ENCODE data around the gene ARTN.

The ARTN gene

DNA sequence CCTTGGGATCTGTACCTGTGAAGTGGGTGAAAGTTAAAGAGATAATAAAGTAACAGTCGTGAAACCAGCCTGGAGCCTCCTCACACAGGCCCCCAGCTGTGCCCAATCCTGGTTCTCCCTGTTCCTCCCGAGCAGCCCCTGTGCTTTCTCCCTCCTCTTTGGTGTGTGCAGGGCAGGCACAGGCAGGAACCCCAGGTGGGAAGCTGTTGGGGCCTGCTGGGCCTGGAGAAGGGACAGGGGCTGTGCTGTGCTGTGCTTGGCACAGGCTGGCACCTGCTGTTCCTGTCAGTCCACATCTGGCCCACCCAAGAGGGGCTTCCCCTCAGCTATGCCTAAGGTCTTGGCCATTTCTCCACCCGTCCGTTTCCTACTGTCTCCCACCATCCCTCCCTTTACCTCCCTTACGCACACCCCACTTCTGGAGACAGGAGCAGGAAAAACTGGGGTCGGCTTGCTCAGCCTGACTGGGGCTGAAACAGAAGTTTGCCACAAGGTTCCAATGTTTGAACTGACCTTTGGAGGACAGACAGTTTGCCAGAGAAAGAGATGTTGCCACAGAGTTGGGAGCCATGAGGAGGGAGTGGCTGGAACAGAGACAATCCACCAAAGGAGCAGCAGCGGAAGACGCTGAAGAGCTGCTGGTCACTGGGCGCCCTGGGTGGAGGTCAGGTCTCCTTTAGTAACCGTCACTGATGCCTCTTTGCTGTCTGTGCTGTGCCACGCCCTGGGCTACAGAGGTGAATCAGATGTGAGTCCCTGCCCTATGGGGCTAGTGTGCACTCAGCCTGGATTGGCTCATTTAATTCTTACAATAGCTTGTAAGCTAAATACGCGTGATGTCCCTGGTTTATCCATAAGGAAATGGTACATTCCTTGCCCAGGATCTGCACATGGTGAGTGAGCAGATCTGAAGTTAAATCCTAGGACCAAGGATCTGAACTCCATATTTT is 18.8 kb upstream of the ARTN start:
- no peaks in the 10 kb centered on the region for H3K36me3 ChIP-seq
- no peak for DNase-seq
- no peaks in the 10 kb centered on the region for H3K27me3 ChIP-seq
- H3K9me3 ChIP-seq = no peaks in the 10 kb centered on the region
- TF ChIP-seq, protein P1, sequence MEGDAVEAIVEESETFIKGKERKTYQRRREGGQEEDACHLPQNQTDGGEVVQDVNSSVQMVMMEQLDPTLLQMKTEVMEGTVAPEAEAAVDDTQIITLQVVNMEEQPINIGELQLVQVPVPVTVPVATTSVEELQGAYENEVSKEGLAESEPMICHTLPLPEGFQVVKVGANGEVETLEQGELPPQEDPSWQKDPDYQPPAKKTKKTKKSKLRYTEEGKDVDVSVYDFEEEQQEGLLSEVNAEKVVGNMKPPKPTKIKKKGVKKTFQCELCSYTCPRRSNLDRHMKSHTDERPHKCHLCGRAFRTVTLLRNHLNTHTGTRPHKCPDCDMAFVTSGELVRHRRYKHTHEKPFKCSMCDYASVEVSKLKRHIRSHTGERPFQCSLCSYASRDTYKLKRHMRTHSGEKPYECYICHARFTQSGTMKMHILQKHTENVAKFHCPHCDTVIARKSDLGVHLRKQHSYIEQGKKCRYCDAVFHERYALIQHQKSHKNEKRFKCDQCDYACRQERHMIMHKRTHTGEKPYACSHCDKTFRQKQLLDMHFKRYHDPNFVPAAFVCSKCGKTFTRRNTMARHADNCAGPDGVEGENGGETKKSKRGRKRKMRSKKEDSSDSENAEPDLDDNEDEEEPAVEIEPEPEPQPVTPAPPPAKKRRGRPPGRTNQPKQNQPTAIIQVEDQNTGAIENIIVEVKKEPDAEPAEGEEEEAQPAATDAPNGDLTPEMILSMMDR (IDR thresholded peaks at IDR 0.05; ENCODE audit: low read depth, low read length) = no peak
- no peak overlapping the region for H3K4me3 ChIP-seq (ENCODE audit: low read depth, low read length)
- H3K4me1 ChIP-seq = no peaks in the 10 kb centered on the region

DNA sequence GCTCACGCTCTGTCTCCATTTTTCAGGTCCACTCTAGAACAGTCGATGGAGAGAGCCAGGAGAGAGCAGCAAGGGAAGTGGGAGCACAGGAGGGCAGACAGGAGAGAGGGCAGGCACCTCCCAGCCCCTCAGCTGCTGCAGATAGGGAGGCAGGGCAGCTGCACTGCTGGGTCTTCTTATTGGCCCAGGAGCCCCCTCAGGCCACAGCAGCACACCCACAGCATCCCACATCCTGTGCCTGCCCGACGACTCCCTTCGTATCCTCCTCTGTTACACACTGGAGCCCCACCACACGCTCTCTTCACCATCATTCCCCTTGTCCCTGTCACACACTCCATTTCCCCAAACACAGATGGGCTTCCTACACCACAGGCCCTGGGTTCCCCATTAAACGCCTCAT is 13.7 kb upstream of the ARTN start:
- H3K27me3 ChIP-seq = no peaks in the 10 kb centered on the region
- no peak overlapping the region for H3K4me3 ChIP-seq (ENCODE audit: low read depth, low read length)
- TF ChIP-seq, protein P1 (IDR thresholded peaks at IDR 0.05; ENCODE audit: low read depth, low read length) = no peak
- H3K36me3 ChIP-seq = no peaks in the 10 kb centered on the region
- H3K4me1 ChIP-seq = no peaks in the 10 kb centered on the region
- no peaks in the 10 kb centered on the region for H3K9me3 ChIP-seq
- DNase-seq = no peak

DNA sequence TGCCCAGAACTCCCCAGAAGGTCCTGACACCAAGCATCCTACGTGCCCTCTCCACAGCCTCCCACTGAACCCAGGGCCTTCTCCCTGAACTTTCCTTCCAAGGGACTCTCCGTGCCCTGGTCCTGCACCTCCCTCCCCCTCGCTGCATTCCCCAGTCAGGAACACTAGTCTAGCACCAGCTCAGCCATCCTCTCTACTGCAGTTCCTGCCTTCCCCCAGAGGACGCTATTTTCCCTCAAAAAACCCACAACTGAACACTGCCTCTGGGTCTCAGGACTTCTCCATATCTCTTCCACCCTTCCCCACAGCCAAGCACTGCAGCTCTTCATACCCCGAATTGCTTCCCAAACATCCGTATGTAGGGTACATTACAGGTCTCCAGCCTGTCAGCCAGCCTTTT is 12.6 kb upstream of the ARTN start:
- Histone ChIP-seq H3K27me3 (no peaks in the 10 kb centered on the region), H3K36me3 (no peaks in the 10 kb centered on the region), H3K4me3 (ENCODE audit: low read depth, low read length) (no peak overlapping the region), H3K9me3 (no peaks in the 10 kb centered on the region), H3K4me1 (no peaks in the 10 kb centered on the region)
- TF ChIP-seq, protein P1 (IDR thresholded peaks at IDR 0.05; ENCODE audit: low read depth, low read length) = no peak
- no peak for DNase-seq

DNA sequence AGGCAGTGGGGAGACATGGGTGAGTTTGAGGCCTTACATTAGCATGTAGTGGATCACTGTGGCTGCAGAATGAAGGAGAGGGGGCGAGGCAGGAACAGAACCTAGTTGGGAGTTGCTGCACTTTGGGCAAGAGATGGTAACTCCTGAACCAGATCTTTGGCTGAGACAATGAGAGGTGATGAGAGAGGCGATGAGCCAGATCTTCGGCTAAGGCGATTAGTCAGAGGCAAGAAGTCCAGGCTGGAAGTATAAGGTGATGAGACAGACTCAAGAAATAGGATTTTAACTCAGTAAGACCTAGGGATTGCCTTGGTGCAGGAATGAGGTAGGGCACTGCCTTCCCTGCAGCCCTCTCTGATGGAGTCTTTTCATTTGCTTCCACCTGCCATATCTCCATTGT is 9.1 kb upstream of the ARTN start:
- DNase-seq = no peak
- TF ChIP-seq, protein P1 (IDR thresholded peaks at IDR 0.05; ENCODE audit: low read depth, low read length) = no peak
- no peak overlapping the region for H3K4me3 ChIP-seq (ENCODE audit: low read depth, low read length)
- H3K9me3 ChIP-seq = no peaks in the 10 kb centered on the region
- H3K36me3 ChIP-seq = no peaks in the 10 kb centered on the region
- H3K27me3 ChIP-seq = no peaks in the 10 kb centered on the region
- H3K4me1 ChIP-seq = no peaks in the 10 kb centered on the region

- Histone ChIP-seq H3K9me3 (no peaks in the 10 kb centered on the region), H3K4me1 (no peaks in the 10 kb centered on the region), H3K27me3 (no peaks in the 10 kb centered on the region), H3K36me3 (no peaks in the 10 kb centered on the region), H3K4me3 (ENCODE audit: low read depth, low read length) (no peak overlapping the region)
- DNase-seq = no peak
- TF ChIP-seq, protein P1 (IDR thresholded peaks at IDR 0.05; ENCODE audit: low read depth, low read length) = no peak
These were observed 7.8 kb upstream of the ARTN start for GRCh38 chr1:43925846-43926245.

All from BE2C (cell line).